AG04449 (cell line): Measurements from ENCODE around the gene ASB16.

Experiments used
- CTCF ChIA-PET: fragments of 350-600 bp; formaldehyde crosslinking; extraction: SDS; loops from one replicate; lab custom pipeline; 2021; ENCODE audit warnings: antibody characterized with exemption; lab: Yijun Ruan, JAX
- POLR2A ChIA-PET: fragments of 400-600, 350-600 bp; formaldehyde crosslinking; extraction: SDS; loops from one replicate; lab custom pipeline; 2020; ENCODE audit warnings: antibody characterized with exemption, inconsistent platforms; lab: Yijun Ruan, JAX
- DNase-seq: peaks from one replicate; pipeline ENCODE4 v3.0.0-alpha.2; 2010; ENCODE audit warnings: low read depth, low spot score
- H3K4me3 ChIP-seq: 2 replicates; pipeline ENCODE4 v1.5.1; 2011; ENCODE audit warnings: low read depth, mild to moderate bottlenecking, control low read depth, low read length
- CTCF ChIP-seq: IDR thresholded peaks from one replicate; pipeline ENCODE4 v1.5.1; 2011; ENCODE audit warnings: mild to moderate bottlenecking, moderate library complexity, low read length, control low read depth, inconsistent platforms; ENCODE audit not compliant: insufficient read depth; ENCODE audit errors: missing control alignments

Gene ASB16

GRCh38 chr17:44186307-44187130 is 16.0 kb downstream of the ASB16 start, which contains the start of gene TMUB2:
TSS of gene TMUB2 (plus strand) at chr17:44186972. CDS start at chr17:44187709, 737 bp downstream.
- H3K4me3 ChIP-seq = peak within 1 kb of the TSS; percentile 100
- ChIA-PET CTCF (interaction anchor here (0.5 to 4.6 kb wide), 11 partner anchors 11 to 243 kb away, joined by 3 to 41 read pairs (median 4); partner anchors contain the start of genes ASB16, HDAC5 and UBTF), POLR2A (interaction anchor here (0.6 to 1.4 kb wide), 9 partner anchors 11 to 130 kb away, joined by 3 to 5 read pairs (median 3); partner anchors contain the start of genes ASB16 and ATXN7L3)
- no peak for TF ChIP-seq CTCF
- peak; percentile 97 for DNase-seq

- POLR2A ChIA-PET = interaction anchor here (0.6 to 1.4 kb wide), 9 partner anchors 11 to 131 kb away, joined by 3 to 5 read pairs (median 3); partner anchors contain the start of genes ASB16 and ATXN7L3
- H3K4me3 ChIP-seq = peak overlapping the region; percentile 100
- TF ChIP-seq CTCF = no peak
- CTCF ChIA-PET = interaction anchor here (0.7 to 4.6 kb wide), 6 partner anchors 17 to 243 kb away, joined by 3 to 41 read pairs (median 5); partner anchors contain the start of gene ASB16
- DNase-seq = no peak
Measured at GRCh38 chr17:44187131-44187899, 16.8 kb downstream of the ASB16 start.

GRCh38 chr17:44188576-44189403 is 18.3 kb downstream of the ASB16 start:
- no peak overlapping the region for H3K4me3 ChIP-seq
- no peak for DNase-seq
- ChIA-PET POLR2A (interaction anchor here (2.9 kb wide), 1 partner anchor 11 kb away, joined by 8 read pairs; the partner anchor contains the start of gene ATXN7L3), CTCF (interaction anchor here (0.7 to 1.4 kb wide), 2 partner anchors 9 to 142 kb away, joined by 3 to 5 read pairs; no protein-coding TSS in a partner anchor)
- no peak for TF ChIP-seq CTCF

GRCh38 chr17:44190481-44190880 is 20.0 kb downstream of the ASB16 start:
- TF ChIP-seq CTCF = no peak
- POLR2A ChIA-PET = interaction anchor here (2.9 kb wide), 1 partner anchor 9 kb away, joined by 8 read pairs; the partner anchor contains the start of gene ATXN7L3

GRCh38 chr17:44191369-44191768 is 20.9 kb downstream of the ASB16 start:
- CTCF ChIA-PET = interaction anchor here (0.8 to 2.2 kb wide), 7 partner anchors 13 to 331 kb away, joined by 3 to 9 read pairs (median 3); no protein-coding TSS in a partner anchor
- no peak overlapping the region for H3K4me3 ChIP-seq
- POLR2A ChIA-PET = interaction anchor here (1.0 to 2.9 kb wide), 2 partner anchors 8 to 27 kb away, joined by 3 to 8 read pairs; partner anchors contain the start of gene ATXN7L3
- DNase-seq = no peak
- no peak for TF ChIP-seq CTCF

More at GRCh38 chr17:44190481-44190880, 20.0 kb downstream of the ASB16 start:
- H3K4me3 ChIP-seq = no peak overlapping the region
- no peak for DNase-seq
- CTCF ChIA-PET = interaction anchor here (1.2 to 2.2 kb wide), 3 partner anchors 14 to 140 kb away, joined by 3 to 9 read pairs (median 3); no protein-coding TSS in a partner anchor
